Naive thymus-derived CD8-positive, alpha-beta T cell (primary cell): ENCODE measurements around the gene LMTK3. TPM values are rescaled to one million over a fixed set of nuclear protein-coding genes. Genes with fewer than 3 reads are reported as not detected.
"Not testable (repeated sequence)": the region's sequence is repeated elsewhere in the genome, so short reads cannot be mapped to it uniquely, and the experiment has no call there.

Experiments
- ATAC-seq, 2 donors: fragments of 150-1000 bp; cut with Tn5 transposase in 1 of 2; sonication (Bioruptor Pico), chemical (Tn5 transposase) in 1 of 2; 1 replicate in 1 of 2; 2 replicates in 1 of 2; pipeline ENCODE4 v1.10.0; 2021; ENCODE audit warnings: mild to moderate bottlenecking in 2 of 2, moderate library complexity in 2 of 2
- POLR2A ChIA-PET: fragments of 350-600 bp; sonication (Branson Sonifier 250); formaldehyde crosslinking; loops from one replicate; lab custom pipeline; 2021; ENCODE audit warnings: antibody characterized with exemption; lab: Charles Lee
- DNase-seq, 10 donors: peaks; one replicate each; pipeline versions ENCODE4 v3.0.0 to v3.0.0-alpha.2; 2020 to 2022
- H3K27ac Mint-ChIP-seq, 10 donors: one replicate each; pipeline ENCODE4 v1.8.0; 2020 to 2022; ENCODE audit warnings: mild to moderate bottlenecking in 10 of 10, mixed read lengths in 10 of 10, moderate library complexity in 4 of 10, inconsistent platforms in 1 of 10
- H3K27me3 Mint-ChIP-seq, 5 donors: one replicate each; pipeline ENCODE4 v1.8.0; 2021 to 2022; ENCODE audit warnings: mixed read lengths in 5 of 5
- H3K36me3 Mint-ChIP-seq, 3 donors: one replicate each; pipeline ENCODE4 v1.8.0; 2020 to 2022; ENCODE audit warnings: mixed read lengths in 3 of 3, mild to moderate bottlenecking in 2 of 3, inconsistent platforms in 1 of 3
- H3K4me1 Mint-ChIP-seq, 4 donors: one replicate each; pipeline ENCODE4 v1.8.0; 2021 to 2022; ENCODE audit warnings: mixed read lengths in 4 of 4
- H3K4me3 Mint-ChIP-seq, 10 donors: one replicate each; pipeline ENCODE4 v1.8.0; 2020 to 2022; ENCODE audit warnings: mild to moderate bottlenecking in 10 of 10, mixed read lengths in 10 of 10, moderate library complexity in 6 of 10, inconsistent platforms in 1 of 10
- H3K9me3 Mint-ChIP-seq, 9 donors: one replicate each; pipeline ENCODE4 v1.8.0; 2020 to 2022; ENCODE audit warnings: mixed read lengths in 9 of 9, mild to moderate bottlenecking in 3 of 9, inconsistent platforms in 1 of 9, moderate library complexity in 1 of 9
- polyA plus RNA-seq, 3 donors: library from polyadenylated mRNA; unstranded; fragments of 300-500 nt; fragmentation: Illumina TruSeq; gene quantifications; one replicate each; pipeline ENCODE4 v1.2.3, GENCODE V29; 2021
- total RNA-seq, 8 experiments: library from RNA in 2 of 8; stranded (reverse) in 2 of 8; gene quantifications; one replicate each; pipeline ENCODE4 v1.2.3 and lab custom pipeline; 2021 to 2026

LMTK3 gene
- total and polyA plus RNA-seq, 5 experiments from 2014 or later: 0.15 to 21.5 (median 21.4) TPM; not detected in 2

DNA sequence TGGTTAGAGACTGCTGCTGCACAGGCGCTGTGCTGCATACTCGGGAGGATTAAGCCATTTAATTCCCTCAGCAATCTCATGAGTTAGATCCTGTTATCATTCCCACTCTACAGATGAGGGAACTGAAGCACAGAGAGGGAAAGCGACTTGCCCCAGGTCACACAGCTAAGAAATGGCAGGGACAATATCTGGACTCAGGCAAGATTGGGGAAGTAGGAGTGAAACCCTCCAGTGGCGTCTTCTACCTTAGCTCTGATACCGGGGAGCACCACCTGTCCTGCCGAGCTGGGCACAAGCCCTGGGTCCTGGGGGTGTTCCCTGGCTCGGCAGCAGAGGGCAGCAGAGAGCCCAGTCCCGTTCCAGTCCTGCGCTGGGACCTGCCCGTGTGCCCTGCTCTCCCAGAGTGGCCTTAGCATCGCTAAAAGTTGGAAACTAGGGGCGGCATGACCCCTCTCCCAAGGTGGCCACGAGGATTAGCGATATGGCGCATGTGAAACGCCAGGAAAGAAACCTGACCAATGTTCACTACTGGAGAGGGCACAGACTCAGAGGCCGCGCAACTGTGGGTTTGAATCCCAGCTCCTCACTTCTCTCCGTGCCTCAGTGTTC, 21.9 kb downstream of the LMTK3 start:
- Mint-ChIP-seq H3K27me3 (peaks cover 0 to 12% (median 0%) of the 10 kb centered on the region in 5 donors), H3K27ac (peak overlapping the region in 1 of 10 donors; percentile 8), H3K36me3 (no peaks in the 10 kb centered on the region), H3K4me3 (peak overlapping the region in 8 of 10 donors; percentile 8 to 86 (median 39)), H3K9me3 (no peaks in the 10 kb centered on the region), H3K4me1 (peaks cover 14 to 40% (median 37%) of the 10 kb centered on the region in 4 donors)
- peak; percentile 55 to 87 (median 78) for DNase-seq
- POLR2A ChIA-PET: interaction anchor here (0.6 to 2.3 kb wide), 15 partner anchors 9 to 881 kb away, joined by 3 to 21 read pairs (median 4); partner anchors contain the start of genes RPL18 and SPHK2
- ATAC-seq: peak; percentile 40 to 45

DNA sequence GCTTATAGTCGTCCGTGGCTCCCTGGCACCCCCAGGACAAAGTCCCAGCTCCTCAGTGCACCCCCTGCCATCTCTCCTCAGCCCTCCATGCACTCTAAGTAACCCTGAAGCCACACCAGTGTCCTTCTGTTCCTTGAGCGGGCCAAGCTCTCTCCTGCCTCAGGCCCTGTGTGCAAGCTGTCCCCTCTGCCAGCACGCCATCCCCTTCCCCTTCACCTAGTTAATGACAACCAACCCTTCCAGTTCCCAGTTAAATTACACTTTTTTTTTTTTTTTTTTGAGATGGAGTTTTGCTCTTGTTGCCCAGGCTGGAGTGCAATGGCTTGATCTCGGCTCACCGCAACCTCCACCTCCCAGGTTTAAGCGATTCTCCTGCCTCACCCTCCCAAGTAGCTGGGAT, 23.2 kb downstream of the LMTK3 start:
- H3K27me3 Mint-ChIP-seq, H3K9me3 Mint-ChIP-seq, ATAC-seq, H3K27ac Mint-ChIP-seq, H3K4me3 Mint-ChIP-seq, H3K36me3 Mint-ChIP-seq, DNase-seq: not testable (repeated sequence)
- POLR2A ChIA-PET: interaction anchor here (0.7 kb wide), 1 partner anchor 248 kb away, joined by 5 read pairs; no protein-coding TSS in a partner anchor
- peaks cover 20 to 37% (median 35%) of the 10 kb centered on the region in 4 donors for H3K4me1 Mint-ChIP-seq

DNA sequence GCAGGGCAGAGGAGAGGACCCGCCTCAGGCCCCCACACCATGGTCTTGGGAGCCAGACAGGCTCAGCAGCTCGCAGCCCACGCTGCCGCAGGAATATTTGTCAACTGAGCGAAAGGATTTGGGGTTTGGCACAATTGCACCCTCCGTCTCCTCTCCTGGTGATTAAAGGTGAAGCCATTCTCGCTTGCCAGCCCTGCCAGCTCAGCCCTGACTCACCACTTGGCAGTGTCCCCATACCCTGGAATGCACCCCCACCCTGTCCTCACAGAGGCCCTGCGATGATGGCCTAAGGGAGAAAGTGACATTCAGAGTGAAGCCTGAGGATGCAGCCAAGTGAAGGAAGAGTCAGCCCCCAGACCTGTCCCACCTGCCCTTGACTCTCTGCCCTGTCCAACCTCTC, 23.7 kb downstream of the LMTK3 start:
- peaks cover 0 to 4% (median 0%) of the 10 kb centered on the region in 3 donors for H3K36me3 Mint-ChIP-seq
- peaks cover 19 to 35% (median 31%) of the 10 kb centered on the region in 4 donors for H3K4me1 Mint-ChIP-seq
- no peak overlapping the region for H3K27ac Mint-ChIP-seq
- DNase-seq (no peak), ATAC-seq (no peak)
- POLR2A ChIA-PET: interaction anchor here (0.7 kb wide), 1 partner anchor 248 kb away, joined by 5 read pairs; no protein-coding TSS in a partner anchor
- no peaks in the 10 kb centered on the region for H3K9me3 Mint-ChIP-seq
- no peak overlapping the region for H3K4me3 Mint-ChIP-seq
- peaks cover 0 to 4% (median 0%) of the 10 kb centered on the region in 5 donors for H3K27me3 Mint-ChIP-seq

DNA sequence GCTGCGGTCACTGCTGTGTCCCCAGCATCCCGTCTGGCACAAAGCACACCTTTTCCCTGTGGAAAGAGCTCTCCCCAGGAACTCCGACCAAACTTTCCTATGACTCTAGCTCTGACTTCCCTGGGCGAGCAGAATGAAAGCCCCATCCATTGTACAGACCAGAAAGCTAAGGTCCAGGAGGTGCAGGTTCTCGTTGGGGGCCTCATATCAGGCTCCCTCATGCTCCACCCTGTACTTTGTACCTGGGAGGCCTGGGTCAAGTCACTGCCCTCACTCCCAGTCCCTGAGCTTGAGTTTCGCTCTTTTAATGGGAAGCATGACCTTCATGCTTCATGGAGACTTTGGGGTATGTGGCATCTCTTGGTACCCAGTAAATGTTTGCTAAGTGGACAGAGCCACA, 24.1 kb downstream of the LMTK3 start:
- DNase-seq (no peak), ATAC-seq (no peak)
- Mint-ChIP-seq H3K27ac (no peak overlapping the region), H3K36me3 (peaks cover 0 to 4% (median 0%) of the 10 kb centered on the region in 3 donors), H3K4me3 (no peak overlapping the region), H3K4me1 (peaks cover 16 to 31% (median 27%) of the 10 kb centered on the region in 4 donors), H3K9me3 (no peaks in the 10 kb centered on the region), H3K27me3 (peaks cover 0 to 2% (median 0%) of the 10 kb centered on the region in 5 donors)
- POLR2A ChIA-PET: no interaction called here

DNA sequence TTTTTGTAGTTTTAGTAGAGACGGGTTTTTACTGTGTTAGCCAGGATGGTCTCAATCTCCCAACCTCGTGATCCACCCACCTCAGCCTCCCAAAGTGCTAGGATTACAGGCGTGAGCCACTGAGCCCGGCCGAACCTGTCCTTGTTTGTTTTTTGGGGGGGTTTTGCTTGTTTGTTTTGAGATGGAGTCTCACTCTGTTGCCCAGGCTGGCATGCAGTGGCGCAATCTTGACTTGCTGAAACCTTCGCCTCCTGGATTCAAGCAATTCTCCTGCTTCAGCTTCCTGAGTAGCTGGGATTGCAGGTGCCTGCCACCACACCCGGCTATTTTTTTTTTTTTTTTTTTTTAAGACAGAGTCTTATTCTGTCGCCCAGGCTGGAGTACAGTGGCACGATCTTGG, 24.9 kb downstream of the LMTK3 start:
- POLR2A ChIA-PET, H3K36me3 Mint-ChIP-seq, H3K27me3 Mint-ChIP-seq, ATAC-seq, DNase-seq, H3K4me3 Mint-ChIP-seq, H3K9me3 Mint-ChIP-seq: not testable (repeated sequence)
- H3K27ac Mint-ChIP-seq: peak overlapping the region in 1 of 10 donors; percentile 43
- peaks cover 11 to 27% (median 25%) of the 10 kb centered on the region in 4 donors for H3K4me1 Mint-ChIP-seq

DNA sequence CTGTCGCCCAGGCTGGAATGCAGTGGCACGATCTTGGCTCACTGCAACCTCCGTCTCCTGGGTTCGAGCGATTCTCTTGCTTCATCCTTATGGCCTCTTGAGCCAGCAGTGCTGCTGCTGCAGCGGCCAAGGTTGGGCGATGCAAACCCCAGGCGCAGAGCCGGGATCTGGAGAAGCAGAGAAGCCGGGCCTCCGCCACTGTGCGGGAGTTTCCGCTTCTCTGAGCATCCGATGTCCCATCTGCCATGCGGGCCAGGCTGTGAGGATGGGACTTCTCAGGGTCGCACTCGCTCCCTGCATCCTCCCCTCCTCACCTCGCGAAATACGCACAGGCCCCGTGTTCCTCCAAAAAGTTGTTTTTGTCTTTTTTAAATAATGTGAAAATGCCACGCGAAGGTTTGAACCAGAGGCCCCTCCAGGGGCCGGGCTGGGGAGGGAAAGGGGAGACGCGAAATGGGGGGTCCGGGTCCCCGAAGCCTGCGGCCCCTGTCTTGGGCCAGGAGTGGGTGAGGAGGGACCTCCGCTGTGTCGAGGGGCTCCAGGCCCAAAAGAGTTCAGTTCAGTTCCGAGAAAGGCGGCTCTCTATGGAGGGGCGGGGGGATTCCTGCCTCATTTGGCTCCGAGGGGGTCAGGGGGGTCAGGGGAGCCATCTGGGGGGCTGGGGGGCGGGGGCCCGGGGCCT, 26.6 kb downstream of the LMTK3 start:
- Mint-ChIP-seq H3K27me3 (no peaks in the 10 kb centered on the region), H3K4me3 (no peak overlapping the region), H3K4me1 (peaks cover 11 to 31% (median 24%) of the 10 kb centered on the region in 4 donors), H3K9me3 (no peaks in the 10 kb centered on the region), H3K27ac (peak overlapping the region in 1 of 10 donors; percentile 52), H3K36me3 (peaks cover 0 to 4% (median 0%) of the 10 kb centered on the region in 3 donors)
- POLR2A ChIA-PET: no interaction called here
- ATAC-seq (no peak), DNase-seq (no peak)

DNA sequence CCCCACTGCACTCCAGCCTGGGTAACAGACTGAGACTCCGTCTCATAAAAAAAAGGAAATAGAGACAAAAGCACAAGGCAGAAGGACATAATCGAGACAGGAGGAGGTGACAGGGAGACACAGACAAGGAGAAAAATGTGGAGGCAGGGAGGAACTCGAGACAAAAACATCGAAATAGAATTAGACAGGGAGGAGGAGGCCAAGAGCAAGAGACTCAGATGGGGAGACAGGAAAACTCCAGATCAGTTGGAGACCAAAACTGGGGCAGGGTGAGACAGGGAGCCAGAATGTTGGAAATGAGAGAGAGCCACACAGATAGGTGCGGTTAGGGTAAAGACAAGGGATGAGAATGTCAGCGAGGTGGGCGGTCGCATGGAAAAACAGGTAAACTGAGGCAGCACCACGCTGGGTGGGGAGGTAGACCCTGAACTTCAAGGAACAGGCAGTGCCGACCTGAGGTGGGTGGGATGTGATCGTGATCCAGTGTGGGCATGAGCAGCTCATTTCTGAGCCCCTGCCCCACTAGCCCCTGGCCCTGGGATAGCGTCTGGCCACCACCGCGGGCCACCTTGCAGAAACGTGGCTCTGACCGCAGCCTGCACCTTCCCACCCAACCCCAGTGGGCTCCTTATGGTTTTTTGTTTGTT, 27.3 kb downstream of the LMTK3 start:
- ATAC-seq (no peak), DNase-seq (no peak)
- H3K4me1 Mint-ChIP-seq: peaks cover 11 to 37% (median 23%) of the 10 kb centered on the region in 4 donors
- no peaks in the 10 kb centered on the region for H3K27me3 Mint-ChIP-seq
- no peaks in the 10 kb centered on the region for H3K9me3 Mint-ChIP-seq
- peak overlapping the region in 4 of 10 donors; percentile 56 to 90 (median 62) for H3K27ac Mint-ChIP-seq
- peaks cover 0 to 4% (median 0%) of the 10 kb centered on the region in 3 donors for H3K36me3 Mint-ChIP-seq
- POLR2A ChIA-PET: no interaction called here
- H3K4me3 Mint-ChIP-seq: no peak overlapping the region

DNA sequence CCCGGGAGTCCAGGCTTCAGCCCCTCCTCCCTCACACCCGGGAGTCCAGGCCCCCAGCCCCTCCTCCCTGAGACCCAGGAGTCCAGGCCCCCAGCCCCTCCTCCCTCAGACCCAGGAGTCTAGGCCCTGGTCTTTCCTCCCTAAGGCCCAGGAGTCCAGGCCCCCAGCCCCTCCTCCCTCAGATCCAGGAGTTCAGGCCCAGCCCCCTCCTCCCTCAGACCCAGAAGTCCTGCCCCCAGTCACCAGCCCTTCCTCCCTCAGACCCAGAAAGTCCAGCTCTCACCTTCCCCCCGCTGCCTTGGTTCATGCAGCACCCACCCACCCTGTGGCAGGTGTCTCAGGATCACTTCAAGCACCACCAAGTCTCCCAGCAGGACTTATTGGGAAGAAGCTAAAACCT, 28.3 kb downstream of the LMTK3 start:
- Mint-ChIP-seq H3K36me3 (peaks cover 0 to 6% (median 0%) of the 10 kb centered on the region in 3 donors), H3K9me3 (no peaks in the 10 kb centered on the region), H3K27ac (peak overlapping the region in 4 of 10 donors; percentile 22 to 90 (median 49)), H3K4me1 (peaks cover 13 to 38% (median 25%) of the 10 kb centered on the region in 4 donors), H3K4me3 (no peak overlapping the region), H3K27me3 (no peaks in the 10 kb centered on the region)
- no peak for ATAC-seq
- DNase-seq: no peak
- POLR2A ChIA-PET: no interaction called here

DNA sequence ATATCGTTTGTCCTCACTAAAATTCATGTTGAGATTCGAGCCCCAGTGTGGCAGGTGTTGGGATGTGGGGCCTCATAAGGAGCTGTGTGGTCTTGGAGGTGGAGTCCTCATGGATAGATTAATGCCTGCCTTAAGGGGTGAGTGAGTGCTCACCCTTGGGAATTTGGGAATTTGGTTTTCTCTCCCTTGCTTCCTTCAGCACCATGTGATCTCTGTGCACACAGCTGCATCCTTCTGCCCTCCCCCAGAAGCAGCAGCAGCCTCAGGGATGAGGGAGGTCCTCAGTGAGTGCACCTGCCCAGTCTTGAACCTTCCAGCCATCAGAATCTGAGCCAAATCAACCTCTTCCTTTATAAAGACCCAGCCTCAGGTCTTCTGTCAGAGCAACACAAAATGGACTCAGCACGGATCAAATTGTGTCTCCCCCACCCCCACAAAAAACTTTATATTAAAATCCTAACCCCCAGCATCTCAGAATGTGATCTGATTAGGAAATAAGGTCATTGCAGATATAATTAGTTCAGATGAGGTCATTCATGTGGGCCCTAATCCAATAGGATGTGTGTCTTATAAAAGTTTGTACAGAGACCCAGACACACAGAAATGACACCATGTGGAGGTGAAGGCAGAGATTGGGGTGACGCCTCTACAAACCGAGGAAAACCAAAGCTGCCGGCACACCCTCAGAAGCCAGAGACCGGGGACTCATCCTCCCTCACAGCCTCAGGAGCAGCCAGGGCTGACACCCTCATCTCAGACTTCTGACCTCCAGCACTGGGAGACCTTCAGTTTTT, 29.6 kb downstream of the LMTK3 start:
- Mint-ChIP-seq H3K27me3 (no peaks in the 10 kb centered on the region), H3K4me3 (peak overlapping the region; percentile 63 to 95 (median 86)), H3K36me3 (peaks cover 0 to 6% (median 0%) of the 10 kb centered on the region in 3 donors), H3K4me1 (peaks cover 13 to 38% (median 25%) of the 10 kb centered on the region in 4 donors), H3K27ac (peak overlapping the region in 8 of 10 donors; percentile 40 to 88 (median 62)), H3K9me3 (no peaks in the 10 kb centered on the region)
- POLR2A ChIA-PET: interaction anchor here (1.1 to 2.9 kb wide), 4 partner anchors 8 to 36 kb away, joined by 5 to 21 read pairs (median 14); partner anchors contain the start of gene GRWD1
- no peak for DNase-seq
- no peak for ATAC-seq

DNA sequence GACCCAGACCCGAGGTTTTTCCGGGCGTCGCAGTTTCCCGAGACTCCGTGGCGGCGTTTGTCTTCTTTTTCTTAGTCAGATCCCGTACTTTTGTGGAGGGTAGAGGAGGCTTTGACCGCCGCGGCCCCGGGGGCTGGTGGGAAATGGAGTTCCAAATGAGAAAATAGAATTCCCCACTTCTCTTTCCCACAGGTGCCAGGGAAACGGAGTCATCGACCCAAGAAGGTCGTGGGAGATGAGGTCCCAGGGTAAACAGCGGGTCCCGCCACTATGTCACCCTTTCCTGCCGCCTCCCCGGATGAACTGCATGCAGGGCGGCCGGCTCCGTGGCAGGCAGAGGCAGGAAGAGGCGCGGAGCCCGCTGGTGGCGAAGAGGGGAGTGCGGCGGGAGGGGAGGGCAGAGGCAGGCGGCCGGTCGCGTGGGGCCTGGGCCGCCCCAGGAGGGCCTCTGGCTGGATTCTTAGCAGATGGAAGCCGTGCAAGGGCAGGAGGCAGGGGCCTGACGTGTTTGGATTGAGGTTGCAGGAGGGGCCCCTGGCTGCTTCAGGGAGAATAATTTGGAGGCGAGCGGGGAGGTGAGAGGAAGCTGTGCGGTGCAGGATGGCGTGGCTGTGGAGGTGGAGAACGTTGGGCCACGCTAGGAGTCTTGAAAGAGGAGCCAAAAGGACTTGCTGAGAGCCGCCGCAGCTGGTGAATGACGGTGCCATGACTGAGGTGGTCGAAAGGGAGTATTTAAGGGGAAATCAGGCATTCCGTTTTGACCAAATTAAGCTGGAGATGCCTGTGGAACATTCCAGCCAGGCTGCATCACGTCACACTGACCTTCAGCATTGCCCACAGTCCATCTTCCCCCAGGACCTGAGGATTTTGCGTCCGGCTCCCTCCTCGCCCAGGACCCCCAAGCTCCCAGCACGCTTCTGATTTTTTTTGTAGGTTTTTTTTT, 30.8 kb downstream of the LMTK3 start:
- ATAC-seq: peak; percentile 83 to 84
- peak in 9 of 10 donors; percentile 44 to 77 (median 59) for DNase-seq
- no peaks in the 10 kb centered on the region for H3K9me3 Mint-ChIP-seq
- H3K27ac Mint-ChIP-seq: peak overlapping the region; percentile 84 to 94 (median 91)
- peak overlapping the region; percentile 81 to 95 (median 86) for H3K4me3 Mint-ChIP-seq
- H3K36me3 Mint-ChIP-seq: peaks cover 0 to 12% (median 0%) of the 10 kb centered on the region in 3 donors
- POLR2A ChIA-PET: interaction anchor here (0.6 to 2.9 kb wide), 13 partner anchors 9 to 1396 kb away, joined by 3 to 21 read pairs (median 5); partner anchors contain the start of genes AKT1S1 and GRWD1
- H3K4me1 Mint-ChIP-seq: peaks cover 13 to 38% (median 25%) of the 10 kb centered on the region in 4 donors
- no peaks in the 10 kb centered on the region for H3K27me3 Mint-ChIP-seq

DNA sequence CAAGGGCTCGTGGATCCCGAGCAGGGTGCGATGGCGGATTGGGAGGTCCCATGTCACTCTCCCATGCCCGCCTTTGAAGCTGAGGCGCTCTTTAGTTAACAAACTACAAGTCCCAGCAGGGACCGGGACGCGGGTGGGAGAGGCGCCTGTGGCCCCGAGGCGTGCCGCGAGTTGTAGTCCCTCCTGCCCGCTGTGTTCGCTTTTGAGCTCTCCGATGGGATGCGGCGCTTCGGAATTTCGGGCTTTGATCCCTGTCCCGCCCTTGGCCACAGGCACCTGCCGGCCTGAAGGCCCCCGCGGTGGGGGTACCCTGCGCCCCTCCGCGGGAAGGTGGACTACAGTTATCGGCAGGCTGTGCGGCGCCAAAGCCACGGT, 31.5 kb downstream of the LMTK3 start:
- Mint-ChIP-seq H3K27me3 (no peaks in the 10 kb centered on the region), H3K36me3 (peaks cover 0 to 19% (median 0%) of the 10 kb centered on the region in 3 donors), H3K27ac (peak overlapping the region in 9 of 10 donors; percentile 84 to 94 (median 89)), H3K9me3 (no peaks in the 10 kb centered on the region), H3K4me1 (peaks cover 13 to 38% (median 26%) of the 10 kb centered on the region in 4 donors), H3K4me3 (peak overlapping the region; percentile 81 to 95 (median 86))
- ATAC-seq (peak; percentile 59 to 64), DNase-seq (peak in 7 of 10 donors; percentile 28 to 77 (median 45))
- POLR2A ChIA-PET: interaction anchor here (0.6 to 2.9 kb wide), 11 partner anchors 10 to 159 kb away, joined by 3 to 21 read pairs (median 5); partner anchors contain the start of gene GRWD1
